HG03025 (cell line): ENCODE results near the gene CEPT1.
"Not testable (repeated sequence)": the region's sequence is repeated elsewhere in the genome, so short reads cannot be mapped to it uniquely, and the experiment has no call there.

Experiments used
- ATAC-seq: cut with Tn5 transposase; IDR thresholded peaks from one replicate; pipeline ENCODE4 v1.9.1; 2021; ENCODE audit warnings: mild to moderate bottlenecking, moderate library complexity; ENCODE audit not compliant: unreplicated experiment, low FRiP score

Gene CEPT1

DNA sequence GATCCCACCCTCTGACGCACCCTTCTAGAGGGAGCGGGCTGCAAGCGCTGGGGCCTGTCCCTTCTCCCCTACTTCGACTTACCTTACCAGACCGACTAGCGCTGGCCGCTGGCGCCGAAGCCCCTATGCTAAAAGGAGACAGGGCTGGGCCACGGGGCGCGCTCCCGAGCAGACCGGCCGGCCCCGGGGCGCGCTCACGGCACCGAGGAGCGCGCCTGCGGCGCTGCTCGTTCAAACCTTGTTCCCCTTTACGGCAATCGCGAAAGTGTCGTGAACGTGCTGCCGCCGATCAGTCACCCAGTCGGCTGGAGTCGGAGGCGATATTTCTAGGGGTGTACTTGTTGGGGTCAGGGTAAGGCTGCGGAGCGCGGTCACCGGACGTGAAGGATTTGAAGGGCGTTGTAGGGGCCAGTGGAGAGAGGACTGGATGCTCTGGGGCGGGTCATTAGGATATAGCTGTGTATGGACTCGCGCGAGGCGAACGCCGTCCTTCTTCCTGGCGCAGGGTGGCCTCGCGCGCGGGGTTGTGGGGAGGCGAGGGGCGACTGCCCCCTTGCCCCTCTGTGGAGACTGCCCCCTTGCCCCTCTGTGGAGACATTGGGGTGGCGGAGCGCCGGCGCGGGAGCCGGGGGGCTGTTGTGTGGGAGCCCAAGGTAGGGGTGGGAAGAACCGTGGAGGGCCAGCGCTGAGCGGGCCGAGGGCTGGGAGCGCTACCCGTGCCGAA is at the start of gene CEPT1, which contains the start of gene DRAM2:
TSS of gene CEPT1 (plus strand) at position 268 of the 724 bp plus-strand sequence. CDS start 7,492 bp downstream, outside the sequence.
TSS of gene DRAM2 (minus strand) at position 138 of the 724 bp plus-strand sequence. CDS start 8,539 bp downstream, outside the sequence.
- ATAC-seq, result peak; percentile 63

- ATAC-seq, result not testable (repeated sequence)
Measured at GRCh38 chr1:111095421-111095820, 44.6 kb upstream of the CEPT1 start.

DNA sequence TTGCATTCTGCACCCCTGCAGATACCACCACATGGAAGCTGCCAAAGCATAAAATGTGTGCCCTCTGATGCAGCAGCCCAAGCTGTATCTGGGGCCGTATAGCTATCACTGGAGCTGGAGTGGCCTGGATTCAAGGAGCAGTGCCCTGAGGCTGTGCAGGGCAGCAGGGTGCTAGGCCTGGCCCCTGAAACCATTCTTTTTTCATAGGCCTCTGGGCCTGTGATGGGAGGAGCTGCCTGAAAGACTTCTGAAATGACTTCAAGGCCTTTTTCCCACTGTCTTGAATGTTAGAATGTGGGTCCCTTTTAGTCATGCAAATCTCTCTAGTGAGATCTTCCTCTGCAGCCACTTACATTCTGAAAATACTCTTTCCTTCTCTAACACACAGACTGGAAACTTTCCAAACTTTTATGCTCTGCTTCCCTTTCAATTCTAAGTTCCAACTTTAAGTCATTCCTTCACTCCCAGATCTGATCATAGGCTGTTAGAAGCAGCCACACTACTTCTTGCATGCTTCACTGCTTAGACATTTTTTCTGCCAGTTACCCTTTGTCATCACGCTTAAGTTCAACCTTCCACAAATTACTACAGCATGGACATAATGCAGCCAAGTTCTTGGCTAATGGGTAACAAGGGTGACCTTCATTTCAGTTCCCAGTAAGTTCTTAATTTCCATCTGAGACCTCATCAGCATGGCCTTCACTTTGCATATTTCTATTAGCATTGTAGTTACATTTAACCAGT is 42.5 kb upstream of the CEPT1 start:
- ATAC-seq, result no peak

DNA sequence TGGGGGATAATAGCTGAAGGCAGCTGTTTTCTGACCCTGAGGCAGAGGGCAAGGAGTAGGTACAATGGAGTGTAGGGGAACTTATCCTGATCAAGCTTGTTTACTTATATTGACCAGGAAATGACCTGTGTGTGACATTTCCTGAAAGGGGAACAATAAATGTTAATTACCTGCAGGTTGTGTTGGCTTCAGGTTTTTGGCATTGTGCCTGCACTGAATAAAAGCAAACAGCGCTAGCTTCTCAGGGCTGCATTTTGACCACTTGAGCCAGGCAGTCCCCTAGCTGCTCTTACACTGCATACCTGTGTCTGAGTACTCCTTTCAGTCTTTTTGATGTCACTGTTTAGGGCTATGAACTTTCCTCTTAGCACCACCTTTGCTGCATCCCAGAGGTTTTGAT is 40.7 kb upstream of the CEPT1 start:
- ATAC-seq, result no peak

DNA sequence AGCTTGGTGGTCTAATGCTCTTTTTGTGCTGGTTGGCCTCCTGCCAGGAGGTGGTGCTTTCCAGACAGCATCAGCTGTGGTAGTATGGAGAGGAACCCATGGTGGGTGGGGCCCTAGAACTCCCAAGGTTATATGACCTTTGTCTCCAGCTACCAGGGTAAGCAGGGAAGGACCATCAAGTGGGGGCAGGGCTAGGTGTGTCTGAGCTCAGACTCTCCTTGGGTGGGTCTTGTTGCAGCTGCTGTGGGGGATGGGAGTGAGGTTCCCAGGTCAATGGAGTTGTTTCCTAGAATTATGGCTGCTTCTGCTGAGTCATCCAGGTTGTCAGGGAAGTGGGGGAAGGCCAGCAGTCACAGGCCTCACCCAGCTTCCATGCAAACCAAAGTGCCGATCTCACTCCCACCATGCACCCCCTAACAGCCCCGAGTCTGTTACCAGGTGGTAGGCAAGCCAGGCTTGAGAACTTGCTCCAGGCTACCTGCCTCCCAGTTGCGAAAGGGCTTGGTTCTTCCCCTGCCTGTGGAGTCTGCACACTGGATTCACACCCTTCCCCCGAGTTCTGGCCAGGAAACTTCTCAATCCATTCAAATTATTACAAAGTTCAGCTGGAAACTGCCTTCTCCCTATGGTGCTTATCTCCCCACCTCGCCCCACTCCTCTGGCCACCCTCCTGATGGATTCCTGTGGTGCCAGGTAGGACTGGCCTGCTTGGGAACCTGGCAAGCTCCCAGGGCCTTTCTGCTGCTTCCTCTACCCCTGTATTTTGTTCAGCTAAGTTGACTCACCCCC is 38.0 kb upstream of the CEPT1 start:
- no peak for ATAC-seq

DNA sequence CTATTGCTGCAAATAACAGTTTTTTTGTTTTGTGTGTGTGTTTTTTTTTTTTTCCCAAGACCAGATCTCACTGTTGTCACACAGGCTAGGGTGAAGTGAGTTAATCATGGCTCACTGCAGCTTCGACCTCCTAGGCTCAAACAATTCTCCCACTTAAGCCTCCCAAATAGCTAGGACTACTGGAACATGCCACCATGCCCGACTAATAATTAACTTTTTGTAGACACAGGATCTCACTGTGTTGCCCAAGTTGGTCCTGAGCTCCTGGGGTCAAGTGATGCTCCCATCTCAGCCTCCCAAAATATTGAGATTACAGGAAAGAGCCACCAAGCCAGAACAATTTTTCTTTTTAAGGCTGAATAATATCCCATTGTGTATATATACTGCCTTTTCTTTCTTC is 35.0 kb upstream of the CEPT1 start:
- ATAC-seq, result no peak

- no peak for ATAC-seq
Measured at GRCh38 chr1:111110197-111110899, 29.7 kb upstream of the CEPT1 start.

- ATAC-seq, result no peak
Measured at GRCh38 chr1:111116496-111116895, 23.5 kb upstream of the CEPT1 start.

DNA sequence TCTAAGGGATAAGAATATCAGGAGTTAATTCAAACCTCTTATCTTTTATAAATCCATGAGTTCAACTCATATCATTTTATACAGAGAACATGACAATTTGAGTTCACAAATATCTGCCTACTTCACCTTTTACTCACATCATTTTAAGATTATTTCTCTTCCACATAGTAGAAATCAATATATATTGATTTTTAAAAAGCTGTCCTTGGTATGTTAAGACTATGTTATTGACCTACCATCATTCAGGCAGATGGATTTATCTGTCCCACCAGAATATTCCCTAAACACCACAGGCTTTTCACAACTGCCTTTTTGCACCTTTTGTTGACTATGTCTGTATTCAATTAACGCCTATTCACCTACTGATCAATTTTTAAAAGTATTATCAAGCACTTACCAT is 13.7 kb upstream of the CEPT1 start:
- no peak for ATAC-seq

GRCh38 chr1:111127923-111128643 is 11.9 kb upstream of the CEPT1 start:
- ATAC-seq, result peak; percentile 67

DNA sequence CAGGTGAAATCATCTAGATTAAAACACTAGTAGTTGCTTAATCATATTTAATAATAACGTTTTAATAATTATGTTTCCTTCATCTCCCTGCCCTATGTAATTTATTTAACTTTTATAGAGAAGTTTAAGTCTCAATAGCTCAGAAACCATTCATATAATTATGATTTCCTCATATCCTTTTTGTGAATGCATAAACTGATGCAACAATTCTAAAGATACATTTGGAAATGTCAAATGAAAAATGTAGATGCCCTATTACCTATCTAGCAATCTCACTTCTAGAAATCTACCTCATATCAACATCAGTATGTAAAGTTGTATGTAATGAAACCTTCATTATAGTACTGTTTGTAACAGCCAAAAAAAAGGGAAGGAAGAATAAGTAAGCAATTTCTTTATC is 10.6 kb upstream of the CEPT1 start:
- ATAC-seq, result no peak

DNA sequence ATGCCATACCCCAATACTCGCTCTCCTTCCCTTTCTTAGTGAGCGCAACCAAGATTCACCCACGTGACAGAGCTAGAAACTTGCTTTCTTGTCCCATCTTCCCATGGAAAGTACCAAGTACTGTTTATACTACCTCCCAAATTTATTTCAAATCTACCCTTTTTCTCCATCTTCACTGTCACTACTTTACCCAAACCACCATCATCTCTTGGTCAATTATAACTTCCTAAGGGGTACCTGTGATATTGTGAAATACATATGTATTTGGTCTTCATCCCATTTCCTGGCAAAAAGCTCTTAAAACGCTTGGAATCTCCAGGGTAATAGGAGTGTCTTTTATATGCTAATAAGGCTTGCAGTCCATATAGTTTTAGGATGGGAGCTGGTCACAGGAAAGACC is 8.3 kb upstream of the CEPT1 start:
- ATAC-seq, result no peak

DNA sequence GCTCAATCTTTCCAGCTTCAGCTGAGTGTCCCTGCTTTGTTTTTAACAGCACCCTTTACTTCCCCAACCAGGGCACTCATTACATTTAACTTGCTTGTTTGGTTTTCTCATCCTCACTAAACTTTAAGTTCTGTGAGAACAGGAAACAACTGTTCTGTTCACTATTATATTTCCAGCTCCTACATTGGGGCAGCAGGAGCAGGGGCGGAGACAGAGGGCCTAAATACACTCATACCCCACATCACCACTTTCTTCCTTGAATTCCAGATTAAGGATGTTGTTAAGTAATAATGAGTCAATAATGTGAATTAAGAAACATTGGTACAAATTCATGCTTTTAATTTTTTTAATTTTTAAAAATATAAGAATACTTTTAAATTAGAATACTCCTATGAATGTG is 6.2 kb upstream of the CEPT1 start:
- ATAC-seq, result no peak

DNA sequence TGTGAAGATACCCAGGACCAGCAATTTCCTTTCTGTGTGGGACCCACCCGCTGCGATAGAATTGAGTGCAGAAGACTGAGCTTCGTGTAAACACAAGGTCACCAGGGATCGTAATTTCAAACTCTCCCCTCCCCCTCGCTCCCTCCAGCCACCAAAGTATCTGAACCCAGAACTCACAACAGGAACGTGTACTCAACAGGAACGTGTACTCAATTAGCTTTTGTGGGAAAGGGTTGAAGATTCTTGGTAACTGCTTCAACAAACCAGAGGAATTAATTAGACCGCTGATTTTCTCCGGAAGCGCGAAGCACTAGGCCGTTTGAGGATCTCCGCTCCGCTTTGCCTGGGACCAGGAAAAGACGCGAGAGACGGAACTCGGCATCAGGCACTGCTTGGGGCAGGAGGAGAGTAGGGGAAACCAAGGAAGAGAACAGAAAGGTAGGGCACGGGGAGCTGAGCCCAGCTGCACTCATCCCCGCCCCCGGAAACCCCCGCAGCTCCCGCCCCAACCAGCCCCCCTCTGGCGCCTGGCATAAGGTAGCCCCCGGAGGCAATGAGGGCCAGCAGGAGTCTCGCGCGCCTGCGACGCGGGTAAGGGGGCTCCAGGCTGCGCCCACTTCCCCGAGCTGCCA is 583 bp upstream of the CEPT1 start:
- ATAC-seq, result peak; percentile 10

DNA sequence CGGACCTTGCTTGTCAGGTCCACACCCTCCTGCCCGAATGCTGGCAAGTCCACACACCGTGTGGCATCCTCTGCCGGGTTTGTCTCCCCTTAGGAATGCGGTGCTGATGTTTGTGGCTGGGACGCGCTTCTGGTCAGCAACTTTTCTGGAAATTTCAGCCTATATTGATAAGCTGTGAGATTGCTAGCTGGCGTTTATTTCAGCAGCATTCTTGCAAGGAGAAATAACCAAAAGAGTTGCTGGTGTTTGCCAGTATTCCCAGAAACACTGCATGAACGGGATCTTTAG is 601 bp downstream of the CEPT1 start:
- no peak for ATAC-seq

- no peak for ATAC-seq
Measured at GRCh38 chr1:111141245-111142220, 1.5 kb downstream of the CEPT1 start.

DNA sequence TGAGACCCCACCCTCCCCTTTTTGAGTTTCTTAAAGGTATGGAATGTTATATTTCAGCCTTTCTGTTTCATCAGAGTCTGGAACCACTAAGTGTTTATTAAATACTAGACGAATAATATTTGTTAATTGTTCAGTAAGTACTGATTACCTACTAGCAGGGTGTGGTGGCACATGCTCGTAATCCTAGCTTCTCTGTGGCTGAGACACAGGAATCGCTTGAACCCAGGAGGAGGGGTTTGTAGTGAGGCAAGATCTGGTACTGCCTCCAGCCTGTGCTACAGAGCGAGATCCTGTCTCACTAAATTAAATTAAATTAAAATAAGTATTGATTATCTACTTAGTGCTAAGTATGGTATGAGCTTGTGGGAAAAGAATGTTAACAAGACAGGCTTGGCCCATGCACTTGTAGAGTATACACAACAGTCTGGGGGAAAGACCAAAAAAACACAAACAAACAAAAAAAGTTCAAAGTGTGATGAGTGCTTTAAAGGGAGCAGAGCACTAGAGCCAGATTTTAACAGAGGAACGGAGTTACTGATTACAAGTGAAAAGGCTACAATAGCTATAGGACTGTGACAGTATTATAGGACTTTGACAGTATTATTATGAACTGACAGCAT is 2.4 kb downstream of the CEPT1 start:
- ATAC-seq, result no peak

GRCh38 chr1:111145542-111145941 is 5.5 kb downstream of the CEPT1 start:
- ATAC-seq, result no peak
